HG02642 (cell line): ENCODE results near the gene PPIL6.

Source experiments
- ATAC-seq: cut with Tn5 transposase; IDR thresholded peaks from one replicate; pipeline ENCODE4 v1.9.1; 2021; ENCODE audit warnings: mild to moderate bottlenecking; ENCODE audit not compliant: unreplicated experiment, poor library complexity

PPIL6 gene

DNA sequence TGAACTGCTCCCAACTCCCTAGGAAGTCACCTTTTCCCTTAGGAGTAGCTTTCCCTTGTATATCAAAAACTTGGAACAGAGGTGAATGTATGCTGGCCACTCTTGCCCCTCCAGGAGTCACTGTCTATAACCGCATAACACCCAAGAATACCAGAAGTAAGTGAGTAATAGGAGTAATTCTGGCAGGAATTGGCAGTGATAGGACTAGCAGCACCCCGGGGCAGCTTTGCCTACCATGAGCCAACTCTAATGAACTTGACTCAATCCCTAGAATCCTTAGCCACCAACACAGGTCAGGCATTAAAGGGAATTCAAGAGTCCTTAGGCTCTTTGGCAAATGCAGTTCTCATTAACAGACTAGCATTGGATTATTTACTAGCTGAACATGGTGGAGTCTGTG, 29.4 kb downstream of the PPIL6 start:
- no peak for ATAC-seq

DNA sequence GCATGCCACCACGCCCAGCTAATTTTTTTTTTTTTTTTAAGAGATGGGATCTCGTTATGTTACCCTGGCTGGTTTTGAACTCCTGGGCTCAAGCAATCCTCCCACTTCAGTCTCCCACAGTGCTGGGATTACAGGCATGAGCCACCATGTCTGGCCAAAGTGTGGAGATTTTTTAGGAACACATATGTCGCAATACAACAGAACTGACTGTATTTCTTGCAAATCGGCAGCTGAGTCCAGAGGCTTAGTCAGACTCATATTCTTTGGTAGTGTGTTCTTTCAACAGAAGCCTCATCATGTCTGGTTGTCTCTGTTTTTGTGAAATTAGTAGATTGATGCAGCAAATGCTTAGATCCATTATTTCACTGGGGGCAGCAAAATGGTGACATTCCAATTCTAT, 34.2 kb downstream of the PPIL6 start:
- no peak for ATAC-seq

DNA sequence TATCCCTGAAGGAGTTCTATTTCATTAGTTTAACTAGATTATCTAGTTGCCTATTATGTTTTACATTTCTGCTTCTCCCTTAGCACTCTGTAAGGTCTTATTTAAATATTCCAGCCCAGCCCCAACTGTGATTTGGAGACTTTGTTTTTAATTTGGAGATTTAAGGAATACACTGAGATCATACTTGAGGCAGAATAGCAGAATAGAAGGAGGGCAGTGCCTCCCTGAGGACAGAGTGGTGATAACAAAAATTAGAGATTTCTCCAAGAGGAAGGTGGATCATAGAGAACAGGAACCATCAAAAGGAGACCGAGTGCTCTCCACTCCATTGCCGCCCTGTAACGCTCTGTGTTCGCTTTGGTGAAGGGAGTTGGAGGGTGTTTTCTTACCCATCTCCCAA, 43.4 kb downstream of the PPIL6 start:
- ATAC-seq: no peak

DNA sequence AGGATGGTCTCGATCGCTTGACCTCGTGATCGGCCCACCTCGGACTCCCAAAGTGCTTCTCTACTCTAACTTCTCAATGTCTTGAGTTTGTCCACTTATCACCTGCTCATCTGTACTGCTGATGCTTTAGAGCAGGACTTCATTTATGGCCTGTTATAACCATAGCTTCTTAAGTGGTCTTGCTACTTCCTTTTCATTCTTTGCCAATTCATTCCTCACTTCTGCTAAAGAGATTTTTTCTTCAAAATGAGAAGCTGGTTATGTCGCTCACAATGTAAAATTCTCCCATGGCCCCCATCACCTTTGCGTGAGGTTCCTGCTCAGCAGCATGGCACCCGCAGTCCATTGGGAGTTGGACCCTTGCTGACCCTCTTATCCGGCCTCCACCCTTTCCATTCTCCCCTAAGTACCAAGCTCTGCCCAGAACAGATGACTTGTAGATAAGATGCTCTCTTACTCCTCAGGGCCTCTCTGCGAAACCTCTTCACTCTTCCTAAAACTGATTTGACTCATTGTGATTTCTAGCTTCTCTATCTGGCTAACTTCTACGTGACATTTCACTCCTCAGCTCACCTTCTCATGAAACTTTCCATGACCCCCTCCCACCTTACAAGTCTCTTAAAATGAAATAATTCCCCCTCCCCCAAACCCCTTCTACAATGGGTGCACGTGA, 44.2 kb downstream of the PPIL6 start:
- ATAC-seq: no peak

DNA sequence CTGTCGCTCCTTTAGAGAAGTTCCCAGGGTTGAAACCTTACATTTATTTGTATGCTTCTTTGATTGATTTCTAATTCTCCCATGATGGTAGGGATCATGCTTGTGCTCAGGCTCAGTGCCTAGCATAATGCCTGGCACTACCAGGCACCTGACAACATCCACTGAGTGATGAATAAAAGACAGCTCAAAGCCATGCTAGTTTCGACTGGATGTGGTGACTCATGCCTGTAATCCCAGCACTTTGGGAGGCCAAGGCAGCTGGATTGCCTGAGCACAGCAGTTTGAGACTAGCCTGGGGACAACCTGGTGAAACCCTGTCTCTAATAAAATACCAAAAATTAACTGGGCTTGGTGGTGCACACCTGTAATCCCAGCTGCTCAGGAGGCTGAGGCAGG, 46.5 kb downstream of the PPIL6 start:
- no peak for ATAC-seq

DNA sequence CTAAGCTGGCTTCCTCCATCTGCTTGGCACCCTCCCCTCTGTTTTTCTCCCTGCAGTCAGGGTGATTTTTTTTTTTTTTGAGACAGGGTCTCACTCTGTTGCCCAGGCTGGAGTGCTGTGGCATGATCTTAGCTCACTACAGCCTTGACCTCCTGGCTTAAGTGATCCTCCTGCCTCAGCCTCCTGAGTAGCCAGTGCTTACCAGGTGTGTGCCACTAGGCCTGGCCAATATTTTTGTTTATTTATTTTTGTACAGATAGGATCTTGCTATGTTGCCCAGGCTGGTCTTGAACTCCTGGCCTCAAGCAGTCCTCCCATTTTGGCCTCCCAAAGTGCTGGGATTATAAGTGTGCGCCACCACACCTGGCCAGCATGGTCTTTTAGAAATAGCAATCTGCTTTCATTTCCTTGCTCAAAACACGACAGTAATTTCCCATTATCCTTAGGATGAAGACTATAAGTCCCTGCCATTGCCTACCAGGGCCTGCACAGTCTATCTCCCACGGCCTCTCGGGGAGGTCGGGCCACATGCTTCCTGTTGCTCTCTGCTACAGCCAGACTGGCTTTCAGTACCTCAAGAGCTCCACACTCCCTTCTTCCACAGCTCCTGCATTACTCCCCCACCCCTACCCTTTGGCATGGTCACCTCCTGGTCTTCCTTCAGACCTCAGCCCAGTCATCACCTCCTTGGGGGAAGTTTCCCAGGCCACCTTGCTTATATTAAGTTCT, 47.1 kb downstream of the PPIL6 start:
- no peak for ATAC-seq

DNA sequence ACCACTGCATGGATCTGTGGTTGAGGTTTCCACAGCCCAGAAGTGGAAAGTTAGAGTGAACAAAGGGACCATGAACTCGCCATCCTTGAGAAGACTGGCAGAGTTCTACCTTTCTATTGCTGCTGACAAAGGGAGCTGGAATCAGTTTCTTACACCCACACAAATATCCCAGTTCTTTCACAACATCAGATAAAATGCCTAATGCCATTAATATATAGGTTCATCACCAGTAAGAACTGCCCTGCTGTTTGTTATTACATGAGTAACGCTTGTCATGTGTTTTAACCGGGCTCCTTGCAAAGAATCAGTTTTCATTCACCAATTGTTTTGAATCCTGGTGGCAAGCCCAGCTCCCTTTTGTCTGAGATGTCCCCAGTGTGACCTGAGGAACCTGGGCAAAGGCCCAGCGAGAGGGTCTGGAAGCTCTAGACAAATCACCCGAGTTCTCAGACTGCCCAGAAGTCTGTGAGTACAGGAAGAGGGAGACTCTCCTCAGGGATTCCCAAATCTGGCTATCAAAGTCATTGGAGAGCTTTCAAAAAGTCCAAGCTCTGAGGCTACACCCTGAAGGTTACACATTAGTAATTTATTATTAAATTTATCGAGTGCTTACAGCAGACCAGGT, 50.7 kb downstream of the PPIL6 start:
- no peak for ATAC-seq

DNA sequence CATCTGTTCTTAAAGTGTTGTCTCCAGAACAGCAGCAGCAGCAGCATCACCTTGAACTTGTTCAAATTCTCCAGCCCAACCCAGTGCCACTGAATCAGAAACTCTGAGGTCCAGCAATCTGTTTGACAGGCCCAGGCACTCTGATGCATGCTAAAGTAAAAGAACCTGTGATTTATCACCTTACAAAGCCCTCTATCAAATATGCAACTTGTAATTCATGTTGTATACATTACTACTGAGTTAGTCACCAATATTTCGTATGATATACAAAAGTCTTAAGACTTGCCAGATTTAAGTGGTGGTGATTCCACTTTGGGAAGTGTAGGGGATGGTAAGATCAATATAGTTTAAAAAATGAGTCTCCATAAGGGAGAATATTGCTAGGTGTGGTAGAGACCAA, 52.2 kb downstream of the PPIL6 start:
- ATAC-seq: no peak

DNA sequence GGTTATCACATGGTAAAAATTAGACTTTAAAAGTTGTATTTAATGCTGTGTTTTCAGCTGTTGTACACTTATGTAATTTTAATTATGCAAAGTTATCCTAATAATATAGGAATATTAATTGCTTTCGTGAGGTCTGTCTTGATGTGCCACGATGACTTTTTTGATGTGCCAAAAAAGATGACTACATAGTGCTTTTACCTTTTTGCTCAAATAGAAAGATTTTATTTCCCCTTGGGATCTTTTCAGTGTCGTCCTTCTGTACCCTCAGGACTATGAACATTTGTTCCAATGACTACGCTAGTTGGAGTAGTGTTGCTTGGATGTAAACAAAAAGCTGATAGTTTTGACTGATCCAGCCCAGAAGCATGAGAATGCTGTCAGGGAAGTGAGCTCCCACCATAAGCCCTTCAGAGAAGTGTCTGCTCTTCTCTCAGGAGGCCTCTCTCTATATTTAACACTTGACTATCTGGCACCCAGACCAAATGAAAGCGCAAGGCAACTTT, 56.9 kb downstream of the PPIL6 start:
- no peak for ATAC-seq

DNA sequence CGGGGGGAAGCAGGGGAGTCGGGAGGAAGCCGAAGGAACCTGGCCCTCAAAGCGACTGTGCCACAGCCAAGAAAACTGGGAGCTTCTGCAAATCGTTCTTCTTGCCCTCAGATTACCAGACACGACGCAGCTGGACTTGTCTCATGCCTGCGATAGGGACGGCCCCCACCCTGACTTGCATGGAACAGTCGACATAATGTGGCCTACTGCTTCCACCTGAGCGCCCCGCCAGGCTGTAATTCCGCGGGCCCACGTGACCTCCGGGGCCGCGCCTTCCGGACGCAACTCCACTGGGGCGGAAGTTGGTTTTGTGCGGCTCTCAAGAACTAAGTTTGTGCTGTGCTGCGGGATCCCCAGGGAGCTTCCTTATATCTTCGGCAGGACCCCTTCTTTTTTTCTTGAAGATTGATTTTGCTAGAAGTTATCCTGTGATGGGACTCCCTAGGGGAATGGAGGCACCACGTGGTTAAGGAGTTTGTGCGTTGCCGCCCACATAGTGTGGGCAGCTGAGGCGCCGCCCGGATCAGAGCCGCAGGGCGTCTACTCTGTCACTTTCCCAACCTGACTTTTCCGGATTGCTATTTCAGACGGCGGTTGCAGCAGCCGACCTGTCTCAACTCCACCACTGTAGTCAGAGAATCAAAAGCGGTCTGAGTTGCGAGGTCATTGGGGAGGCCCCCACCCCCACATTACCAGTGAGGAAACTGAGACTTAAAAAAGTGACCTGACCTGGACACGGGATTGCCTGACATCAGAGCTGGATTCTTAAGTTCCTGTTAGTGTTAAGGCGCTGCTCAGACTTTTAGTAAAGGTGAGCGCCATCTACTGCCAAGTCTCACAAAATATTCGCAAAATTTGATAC, 57.6 kb downstream of the PPIL6 start:
- ATAC-seq: peak; percentile 76

DNA sequence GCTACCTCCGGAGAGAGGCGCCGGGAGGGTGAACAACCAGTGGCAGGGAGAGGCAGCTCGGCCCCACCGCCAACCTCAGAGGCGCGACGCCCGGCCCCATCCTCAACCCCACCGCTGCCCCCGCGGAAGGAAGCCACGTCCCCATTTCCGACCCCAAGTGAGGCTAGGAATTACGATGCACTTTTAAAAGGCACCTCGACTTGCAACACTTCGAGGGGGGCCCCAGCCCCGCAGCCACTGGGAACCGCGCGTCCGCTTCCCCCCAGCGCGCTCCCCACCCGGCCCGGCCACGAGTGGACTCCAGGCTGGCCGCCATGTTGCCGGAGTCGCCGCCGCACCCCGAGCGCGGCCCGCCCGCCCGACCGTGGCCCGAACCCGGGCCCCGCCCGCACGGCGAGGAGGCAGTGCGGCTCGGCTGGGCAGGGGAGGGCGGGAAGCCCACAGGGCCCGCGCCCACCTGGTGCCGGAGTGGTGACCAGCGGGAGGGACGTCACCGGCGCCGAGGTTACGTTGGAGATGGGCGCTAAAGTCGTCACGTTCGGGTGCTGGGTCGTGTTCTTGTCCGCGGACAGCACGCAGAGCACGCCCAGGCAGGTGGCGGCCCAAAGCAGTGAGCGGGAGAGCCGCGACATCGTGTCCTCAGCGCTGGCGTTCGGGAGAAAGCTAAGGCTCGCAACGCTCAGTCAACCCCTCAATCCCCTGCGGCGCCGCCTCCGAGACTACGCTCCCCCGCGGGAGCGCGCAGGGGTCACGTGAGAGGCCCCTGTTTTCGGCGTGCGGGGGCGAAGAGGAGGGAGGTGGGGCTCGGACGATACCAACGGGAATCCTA, 58.5 kb downstream of the PPIL6 start, which contains the start of gene CD164:
Gene CD164 (minus strand): TSS at position 721 of the 829 bp plus-strand sequence. CDS start 89 bp downstream, at position 632.
- peak; percentile 58 for ATAC-seq

DNA sequence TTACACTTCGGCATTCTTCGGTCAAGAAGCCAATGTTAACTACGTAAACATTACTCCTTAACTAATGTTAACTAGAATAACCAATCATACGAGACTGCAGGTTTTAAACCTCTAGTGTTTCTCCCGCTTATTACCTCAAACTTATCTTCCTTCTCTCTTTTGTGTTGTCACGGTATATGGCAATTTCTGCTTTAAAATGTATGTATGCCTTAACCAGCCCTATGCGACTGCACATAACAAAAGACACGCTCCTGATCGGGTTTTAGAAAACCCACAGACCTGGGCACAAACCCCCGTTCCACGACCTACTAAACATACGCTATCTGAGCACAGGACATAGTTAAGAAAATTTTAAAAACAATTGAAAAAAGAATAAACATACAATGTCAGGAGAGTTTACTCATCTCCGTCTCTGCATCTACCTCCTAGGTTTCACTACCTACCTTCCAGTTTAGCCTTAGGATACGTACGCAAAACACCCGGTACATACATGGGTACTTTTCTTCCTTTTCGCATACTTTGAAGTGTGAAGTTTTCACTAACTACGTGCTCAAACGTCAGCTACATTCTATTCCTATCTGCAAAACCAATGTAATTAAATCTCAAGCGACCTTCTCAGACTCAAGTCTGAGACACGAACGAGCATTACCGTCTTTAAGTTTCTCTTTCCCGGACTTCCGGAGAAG, 59.2 kb downstream of the PPIL6 start:
- ATAC-seq: no peak

DNA sequence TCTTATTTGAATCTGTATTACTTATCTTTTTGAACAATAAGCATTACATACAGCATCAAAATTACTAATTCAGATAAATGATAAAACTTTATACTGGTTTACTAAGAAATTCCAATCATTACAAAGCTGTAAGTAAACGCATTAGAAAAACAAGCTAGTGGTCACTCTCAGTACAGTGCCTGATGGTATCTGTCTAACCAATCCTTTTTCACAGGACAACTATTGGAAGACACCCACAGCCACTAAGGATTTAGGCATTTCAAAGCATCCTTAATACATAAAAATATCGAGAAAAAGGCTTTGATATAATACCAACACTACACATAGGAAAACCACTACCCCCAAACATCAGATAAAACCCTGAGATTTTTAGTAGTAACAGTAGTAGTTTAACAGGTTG, 60.7 kb downstream of the PPIL6 start:
- no peak for ATAC-seq

DNA sequence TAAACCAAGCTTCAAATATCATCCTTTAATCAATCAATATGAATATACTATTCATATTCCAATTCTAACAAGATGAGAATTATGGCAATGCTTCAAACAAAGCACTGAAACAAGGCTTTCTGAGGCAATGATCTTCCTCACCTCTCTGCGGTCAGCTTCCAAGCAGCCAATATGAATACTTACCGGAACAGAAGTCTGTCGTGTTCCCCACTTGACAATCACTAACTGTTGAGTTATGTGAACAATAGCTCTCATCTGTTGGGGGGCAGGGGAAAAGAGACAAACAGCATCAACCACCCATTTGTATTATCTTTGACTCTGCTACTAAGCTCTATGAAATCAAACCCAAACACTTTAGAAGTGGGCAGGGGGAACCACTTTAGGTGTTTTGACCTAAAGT, 62.7 kb downstream of the PPIL6 start:
- ATAC-seq: no peak

DNA sequence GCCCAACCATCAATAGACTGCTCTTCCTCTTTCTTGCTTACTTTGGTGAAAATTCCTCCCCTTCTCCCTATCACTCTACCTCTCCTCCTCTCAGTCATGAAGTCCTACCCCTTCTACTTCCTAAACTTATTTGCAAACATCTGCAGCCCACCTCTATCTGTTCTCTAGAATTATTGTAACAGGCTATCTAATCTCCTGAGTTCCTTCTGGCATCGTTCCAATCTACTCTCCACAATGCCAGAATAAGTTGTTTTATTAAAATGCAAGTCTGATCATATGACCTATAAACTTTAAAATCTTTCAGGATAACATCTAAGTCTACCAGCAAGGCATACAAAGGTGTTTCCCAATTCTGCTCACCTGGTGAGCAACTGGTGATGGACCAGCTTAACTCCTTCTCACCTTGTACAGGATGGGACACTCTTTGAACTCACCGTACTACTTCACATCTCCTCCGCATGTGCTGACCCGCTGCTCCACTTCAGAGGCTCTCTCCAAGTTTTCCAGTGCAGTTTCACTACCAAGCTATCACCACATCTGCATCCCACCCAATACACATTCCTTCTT, 66.0 kb downstream of the PPIL6 start:
- ATAC-seq: no peak

DNA sequence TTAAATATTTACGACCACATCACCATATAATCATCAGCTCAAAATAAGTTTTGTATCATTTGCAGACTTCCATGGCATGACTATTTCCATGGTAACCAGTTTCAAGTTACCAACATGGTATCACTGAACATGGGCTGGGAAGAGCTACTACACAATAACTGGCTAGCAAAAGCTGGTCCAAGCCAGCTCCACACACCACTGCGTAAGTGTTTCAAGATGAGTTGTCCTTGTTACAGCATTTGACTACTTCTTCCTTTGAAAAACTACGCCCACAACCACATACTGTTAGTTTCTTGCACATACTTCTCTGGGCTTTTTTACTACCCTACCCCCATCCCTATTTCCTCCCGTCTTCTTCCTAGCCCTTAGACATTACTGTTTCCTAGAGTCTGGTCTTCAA, 66.7 kb downstream of the PPIL6 start:
- ATAC-seq: peak; percentile 96

DNA sequence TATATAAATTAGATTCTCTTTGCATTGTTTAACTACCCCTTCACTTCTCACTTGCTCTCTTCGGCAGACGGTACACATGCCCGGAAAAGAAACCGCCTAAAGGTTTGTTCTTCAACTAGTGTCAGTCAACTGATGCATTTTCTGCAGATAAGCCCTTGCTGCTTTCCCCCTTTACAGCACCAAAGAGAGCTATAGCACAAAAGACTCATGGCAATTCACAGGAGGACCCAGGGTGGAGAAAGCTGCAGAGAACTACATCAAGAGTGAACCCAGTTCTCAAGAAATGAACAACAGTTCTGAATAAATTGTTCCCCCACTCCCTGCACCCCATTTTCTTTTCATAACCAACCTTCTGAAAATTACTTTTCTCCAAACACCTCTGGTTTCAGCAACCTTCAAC, 67.1 kb downstream of the PPIL6 start:
- peak; percentile 13 for ATAC-seq

DNA sequence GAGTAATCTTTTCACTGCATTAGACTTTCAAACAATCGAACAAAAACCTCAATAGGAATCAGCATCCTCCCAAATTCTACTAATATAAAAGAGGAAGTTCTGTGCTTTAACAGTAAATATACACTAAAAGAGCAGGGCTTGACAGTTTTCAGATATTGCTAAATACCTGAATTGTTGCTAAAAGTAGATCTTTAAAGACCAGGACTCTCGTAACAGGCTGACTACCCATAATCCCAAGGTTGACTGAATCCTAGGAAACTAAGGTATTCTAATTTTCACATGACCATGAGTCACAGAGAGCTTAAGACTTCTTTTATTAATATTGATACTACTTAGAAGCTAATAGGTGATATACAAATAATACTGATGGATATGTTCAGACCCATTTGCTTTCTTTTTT, 68.3 kb downstream of the PPIL6 start:
- no peak for ATAC-seq

DNA sequence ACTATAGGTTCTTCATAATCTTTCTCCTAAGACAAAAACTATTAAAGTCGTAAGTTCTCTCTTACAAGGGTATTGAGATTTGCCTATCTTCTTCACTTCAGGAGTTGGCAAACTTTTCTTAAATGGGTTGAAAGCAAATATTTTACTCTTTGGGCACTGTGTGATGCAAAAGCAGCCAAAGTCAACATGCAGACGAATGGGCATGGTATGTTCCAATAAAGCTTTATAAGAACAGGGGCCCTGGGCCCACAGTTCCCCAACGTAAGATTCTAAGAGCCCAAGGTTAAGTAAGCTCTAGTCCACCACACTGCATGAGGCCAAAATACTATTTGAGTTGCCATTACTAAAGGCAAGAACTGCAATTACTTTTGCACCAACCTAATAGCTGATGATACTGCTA, 69.6 kb downstream of the PPIL6 start:
- ATAC-seq: no peak
